Gastrocnemius medialis (tissue), 4 donors: ENCODE results near the gene FLNB.

Source experiments
- CTCF ChIP-seq, 5 experiments: fragments of 450-650 bp in 3 of 5; fragments of 200-600 bp in 2 of 5; sonication (generic) in 2 of 5; IDR thresholded peaks in 4 of 5; conservative IDR thresholded peaks in 1 of 5; 1 replicate in 4 of 5; 2 replicates in 1 of 5; pipeline ENCODE4 v1.5.1; 2016 to 2019; ENCODE audit warnings: antibody characterized with exemption in 5 of 5, mild to moderate bottlenecking in 3 of 5, moderate library complexity in 3 of 5
- POLR2A ChIP-seq, 2 donors: fragments of 450-650 bp; IDR thresholded peaks; one replicate each; pipeline ENCODE4 v1.6.1; 2017; ENCODE audit warnings: antibody characterized with exemption in 2 of 2, mild to moderate bottlenecking in 2 of 2, moderate library complexity in 2 of 2

- TF ChIP-seq CTCF (IDR thresholded peaks at IDR 0.05 in 4 of 5, conservative IDR thresholded peaks at IDR 0.05 in 1 of 5), result no peak
- no peak for TF ChIP-seq POLR2A (IDR thresholded peaks at IDR 0.05)
Measured at GRCh38 chr3:58066842-58067241, 58.6 kb downstream of the FLNB start.
